Skeletal muscle cell (primary cell): ENCODE measurements around the gene ASXL3.

Experiments used
- DNase-seq: peaks from one replicate; pipeline ENCODE4 v3.0.0-alpha.2; 2010; ENCODE audit warnings: low read depth
- H3K4me3 ChIP-seq: 2 replicates; pipeline ENCODE4 v1.5.1; 2011; ENCODE audit warnings: low read depth, mild to moderate bottlenecking, control low read depth, low read length, moderate library complexity

ASXL3 gene

GRCh38 chr18:33641141-33641540 lies 63.1 kb downstream of the ASXL3 start:
- DNase-seq = no peak
- no peak overlapping the region for H3K4me3 ChIP-seq

DNA sequence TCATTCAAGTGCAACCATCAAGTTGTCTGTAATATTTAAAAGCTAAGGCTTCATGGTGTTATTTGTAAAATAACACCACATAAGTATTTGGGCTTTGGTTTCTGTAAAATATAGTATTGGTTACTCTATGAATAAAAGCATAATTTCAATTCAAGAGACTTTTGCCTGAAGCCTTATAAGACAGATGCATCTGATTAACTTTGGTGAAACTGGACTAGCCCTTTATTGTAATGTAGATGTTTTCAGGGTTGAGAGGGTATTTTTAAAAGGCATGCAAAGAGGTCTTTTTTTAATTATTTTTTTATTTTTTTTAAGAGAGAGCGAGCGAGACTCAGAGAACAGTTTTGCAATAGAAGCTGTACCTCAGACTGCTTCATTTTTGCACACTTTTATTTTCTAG lies 66.5 kb downstream of the ASXL3 start:
- no peak overlapping the region for H3K4me3 ChIP-seq
- no peak for DNase-seq

DNA sequence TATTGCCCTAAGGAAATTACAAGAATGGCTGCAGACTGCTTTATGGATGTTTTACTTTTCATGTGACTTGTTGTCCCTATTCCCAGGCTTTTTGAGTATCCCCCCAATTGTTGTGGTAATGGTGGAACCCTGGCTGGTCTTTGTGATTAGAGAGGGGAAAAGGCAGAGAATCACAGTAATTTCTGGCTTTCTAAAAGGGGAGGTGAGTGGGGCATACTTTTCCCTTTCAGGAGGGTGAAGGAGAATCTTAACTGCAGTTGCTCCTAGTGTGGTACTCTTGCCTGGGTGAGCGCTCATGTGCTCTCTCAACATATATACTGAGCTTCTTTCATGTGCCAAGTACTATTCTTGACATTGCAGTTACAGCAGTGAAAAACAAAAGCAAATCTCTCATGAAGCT lies 69.3 kb downstream of the ASXL3 start:
- no peak for DNase-seq

GRCh38 chr18:33652635-33653034 lies 74.6 kb downstream of the ASXL3 start:
- DNase-seq = no peak
- H3K4me3 ChIP-seq = no peak overlapping the region

More for the DNA sequence above, 69.3 kb downstream of the ASXL3 start:
- no peak overlapping the region for H3K4me3 ChIP-seq

GRCh38 chr18:33653231-33653630 lies 75.2 kb downstream of the ASXL3 start:
- no peak overlapping the region for H3K4me3 ChIP-seq
- no peak for DNase-seq

DNA sequence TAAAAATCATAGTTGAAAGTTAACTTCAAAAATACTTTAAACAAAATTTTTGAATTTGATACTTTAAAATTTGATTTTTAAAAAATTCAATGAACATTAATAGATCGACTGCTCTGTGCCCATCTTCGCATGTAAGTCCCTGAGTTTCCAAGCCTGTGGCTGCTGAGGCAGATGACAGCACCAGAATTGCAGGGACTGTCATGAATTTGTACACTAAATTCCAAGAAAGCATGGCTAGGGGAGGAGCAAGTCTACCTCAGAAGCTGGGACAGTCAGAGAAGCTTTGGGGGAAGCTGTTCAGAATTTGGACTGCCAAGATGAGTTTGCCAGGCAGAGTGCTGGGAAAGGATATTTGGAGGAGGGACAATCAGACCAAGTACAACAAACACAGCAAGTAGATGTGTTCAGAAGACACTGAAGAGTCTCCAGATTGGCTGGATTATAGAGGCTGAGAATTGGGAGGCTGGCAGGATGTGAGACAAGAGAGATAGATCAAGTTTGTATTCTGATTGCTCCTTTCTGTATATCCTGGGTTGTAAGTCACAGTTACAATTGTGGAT lies 79.0 kb downstream of the ASXL3 start:
- no peak overlapping the region for H3K4me3 ChIP-seq
- no peak for DNase-seq

DNA sequence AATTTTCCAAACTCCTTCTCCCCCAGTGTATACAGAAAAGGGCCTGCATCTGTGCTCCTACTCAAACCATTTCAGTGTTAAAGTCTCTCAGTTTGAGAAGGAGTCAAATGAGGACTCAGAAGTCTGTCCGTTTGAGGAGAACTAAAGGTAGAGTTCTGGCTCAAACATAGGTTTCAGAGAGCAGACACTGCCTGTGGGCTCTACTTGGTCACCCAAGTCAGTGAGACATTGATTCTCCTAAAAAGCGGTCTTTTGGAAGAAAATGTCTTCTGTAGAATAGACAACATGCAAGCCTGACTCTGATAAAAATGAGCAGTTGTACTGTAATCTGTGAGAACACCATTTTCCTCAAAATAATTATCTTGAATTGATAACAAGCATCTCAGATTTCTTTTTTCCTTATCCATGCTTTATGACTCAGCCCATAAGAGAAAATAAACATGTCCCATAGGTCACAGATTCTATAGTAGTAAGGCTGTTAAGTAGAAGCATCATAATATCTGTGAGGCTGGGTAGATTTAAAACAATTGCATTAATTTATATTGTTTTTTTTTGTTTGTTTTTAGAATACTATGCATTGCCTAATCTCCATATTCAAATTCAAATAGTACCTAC lies 82.8 kb downstream of the ASXL3 start:
- no peak overlapping the region for H3K4me3 ChIP-seq
- no peak for DNase-seq

- H3K4me3 ChIP-seq = no peak overlapping the region
- DNase-seq = no peak
Measured at GRCh38 chr18:33664241-33664874, 86.3 kb downstream of the ASXL3 start.

- H3K4me3 ChIP-seq = no peak overlapping the region
- no peak for DNase-seq
Measured at GRCh38 chr18:33665187-33665586, 87.2 kb downstream of the ASXL3 start.

GRCh38 chr18:33665641-33666040 lies 87.6 kb downstream of the ASXL3 start:
- no peak for DNase-seq
- H3K4me3 ChIP-seq = no peak overlapping the region

DNA sequence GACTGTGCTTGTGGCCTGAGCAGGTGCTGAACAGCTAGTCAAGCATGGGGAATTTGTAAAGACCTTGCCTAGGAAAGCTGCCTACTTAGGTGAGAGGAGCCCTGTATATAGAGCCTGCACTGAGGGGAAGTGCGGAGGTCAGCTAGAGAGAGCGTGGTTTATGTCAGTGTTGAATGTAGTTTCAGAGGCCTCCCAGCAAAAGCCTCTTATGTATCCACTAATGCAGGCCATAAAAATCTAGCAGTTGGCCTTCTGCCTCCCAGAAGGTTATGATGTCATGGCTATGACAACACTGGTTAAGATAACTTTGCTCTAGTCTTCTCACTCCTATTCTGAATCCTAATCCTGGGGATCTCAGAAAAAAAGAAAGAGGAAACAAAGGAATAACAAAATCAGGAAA lies 88.9 kb downstream of the ASXL3 start:
- H3K4me3 ChIP-seq = no peak overlapping the region
- DNase-seq = no peak

- no peak overlapping the region for H3K4me3 ChIP-seq
- no peak for DNase-seq
Measured at GRCh38 chr18:33669589-33669988, 91.6 kb downstream of the ASXL3 start.

DNA sequence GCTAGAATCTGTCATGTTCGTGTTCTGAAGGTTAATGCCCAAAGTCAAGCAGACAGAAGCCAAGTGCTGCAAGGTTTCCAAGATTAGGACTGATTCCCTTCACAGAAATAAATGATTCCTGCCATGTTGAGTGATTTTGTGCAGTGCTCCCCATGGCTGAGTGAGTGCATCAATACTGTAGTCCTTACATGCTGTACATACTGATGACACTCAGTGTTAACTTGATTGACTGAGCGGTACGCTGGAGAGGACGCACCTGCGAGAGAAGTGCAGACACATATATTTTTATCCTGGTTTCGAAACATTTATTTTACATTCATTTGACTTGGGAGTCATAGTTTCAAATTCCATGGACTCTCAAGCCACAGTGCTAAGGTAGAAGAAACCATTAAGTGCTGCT lies 92.0 kb downstream of the ASXL3 start:
- no peak overlapping the region for H3K4me3 ChIP-seq
- no peak for DNase-seq

- no peak for DNase-seq
- no peak overlapping the region for H3K4me3 ChIP-seq
Measured at GRCh38 chr18:33673689-33674088, 95.7 kb downstream of the ASXL3 start.

DNA sequence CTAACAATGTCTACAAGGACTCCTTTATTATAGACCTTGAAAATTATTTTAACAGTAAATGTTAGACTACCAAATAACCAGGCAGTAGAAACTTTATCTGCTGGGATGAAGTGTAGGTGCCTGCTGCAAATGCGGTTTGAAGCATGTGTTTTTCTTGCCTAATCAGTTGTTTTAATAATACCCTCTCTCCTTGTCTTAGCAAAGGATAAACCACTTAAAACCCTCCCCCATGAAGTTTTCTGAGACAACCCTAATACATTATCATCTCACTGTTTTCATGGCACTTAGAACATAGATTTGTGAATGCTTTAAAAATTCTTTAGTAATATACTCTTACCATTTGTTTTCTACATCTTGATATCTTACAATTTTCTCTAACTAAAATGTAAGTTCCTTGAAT lies 98.6 kb downstream of the ASXL3 start:
- no peak overlapping the region for H3K4me3 ChIP-seq
- no peak for DNase-seq

- no peak overlapping the region for H3K4me3 ChIP-seq
- DNase-seq = no peak
Measured at GRCh38 chr18:33677891-33678290, 99.9 kb downstream of the ASXL3 start.

DNA sequence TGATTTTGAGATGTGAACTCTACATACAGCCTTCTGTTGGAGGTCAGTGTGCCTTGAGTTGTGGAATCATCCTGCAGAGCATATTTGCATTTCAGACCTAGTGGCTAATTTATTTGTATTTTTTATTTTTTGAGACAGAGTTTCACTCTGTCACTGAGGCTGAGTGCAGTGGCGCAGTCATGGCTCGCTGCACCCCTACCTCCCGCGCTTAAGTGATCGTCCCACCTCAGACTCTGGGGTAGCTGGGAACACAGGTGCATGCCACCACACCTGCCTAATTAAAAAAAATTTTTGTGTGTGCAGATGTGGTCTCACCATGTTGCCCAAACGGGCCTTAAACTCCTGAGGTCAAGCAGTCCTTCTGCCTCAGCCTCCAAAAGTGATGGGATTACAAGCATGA lies 104.4 kb downstream of the ASXL3 start:
- DNase-seq = no peak
- no peak overlapping the region for H3K4me3 ChIP-seq

GRCh38 chr18:33694593-33694992 lies 116.6 kb downstream of the ASXL3 start:
- DNase-seq = no peak
- H3K4me3 ChIP-seq = no peak overlapping the region

- H3K4me3 ChIP-seq = no peak overlapping the region
- DNase-seq = no peak
Measured at GRCh38 chr18:33696332-33697162, 118.5 kb downstream of the ASXL3 start.

GRCh38 chr18:33697498-33697897 lies 119.5 kb downstream of the ASXL3 start:
- H3K4me3 ChIP-seq = no peak overlapping the region
- DNase-seq = no peak
